Heart right ventricle (tissue), 16 donors: ENCODE results near the gene C2CD4C. TPM values are rescaled to one million over a fixed set of nuclear protein-coding genes. Genes with fewer than 3 reads are reported as not detected.
"Not testable (repeated sequence)": the region's sequence is repeated elsewhere in the genome, so short reads cannot be mapped to it uniquely, and the experiment has no call there.

Source experiments
- ATAC-seq, 8 donors: fragments of 200-7000 bp; cut with Tn5 transposase; one replicate each; pipeline ENCODE4 v1.9.1; 2020; ENCODE audit warnings: mild to moderate bottlenecking in 8 of 8, moderate library complexity in 8 of 8, moderate number of reproducible peaks in 1 of 8
- DNase-seq, 2 donors: peaks; one replicate each; pipeline ENCODE4 v3.0.0-alpha.2; 2020
- H3K27ac ChIP-seq, 10 donors: fragments of 200-600 bp; sonication (generic) in 2 of 10; one replicate each; pipeline versions ENCODE4 v1.5.0 to v1.8.0; 2020 to 2022; ENCODE audit warnings: mild to moderate bottlenecking in 3 of 10
- H3K27me3 ChIP-seq, 7 donors: fragments of 200-600 bp; one replicate each; pipeline ENCODE4 v1.8.0; 2021 to 2022; ENCODE audit warnings: mild to moderate bottlenecking in 2 of 7
- H3K36me3 ChIP-seq, 9 donors: fragments of 200-600 bp; sonication (generic) in 1 of 9; one replicate each; pipeline versions ENCODE4 v1.5.0 to v1.8.0; 2020 to 2022; ENCODE audit warnings: mild to moderate bottlenecking in 2 of 9
- H3K4me1 ChIP-seq, 9 donors: fragments of 200-600 bp; sonication (generic) in 1 of 9; one replicate each; pipeline versions ENCODE4 v1.5.0 to v1.8.0; 2020 to 2022; ENCODE audit warnings: mild to moderate bottlenecking in 4 of 9
- H3K4me3 ChIP-seq, 10 donors: fragments of 200-600 bp; sonication (generic) in 2 of 10; one replicate each; pipeline versions ENCODE4 v1.5.0 to v1.8.0; 2020 to 2022; ENCODE audit warnings: mild to moderate bottlenecking in 7 of 10, moderate library complexity in 2 of 10
- H3K9me3 ChIP-seq, 11 donors: fragments of 200-600 bp in 10 of 11; sonication (generic) in 2 of 11; one replicate each; pipeline versions ENCODE4 v1.5.0 to v1.8.0; 2013 to 2022; ENCODE audit warnings: mild to moderate bottlenecking in 2 of 11, control low read depth in 1 of 11, moderate library complexity in 1 of 11
- WGBS, 2 donors: extraction: QIAGEN DNeasy Blood & Tissue Kit; methylation state at CpG; one replicate each; pipeline ENCODE4 v1.1.7; 2013; ENCODE audit warnings: inconsistent platforms in 1 of 2; 5-methylcytosine and 5-hydroxymethylcytosine counted together
- intact Hi-C, 10 donors: fragments of 100-400 bp; cut with DNase I; formaldehyde crosslinking; loops; one replicate each; pipeline versions ENCODE4 v1.11.1 to v1.14.2; 2022
- polyA plus RNA-seq, 2 donors: library from polyadenylated mRNA; stranded (reverse); fragments of 200-250 nt; gene quantifications; one replicate each; pipeline ENCODE4 v1.2.3, GENCODE V29; 2013
- total RNA-seq, 10 donors: library from RNA; stranded (reverse); fragmentation: NEBNext Ultra II Directional in 3 of 10; extraction: Animal tissue kit (Norgen Biotek cat#: 25700) in 3 of 10; gene quantifications; one replicate each; pipeline versions ENCODE4 v1.2.1 to v1.2.4, GENCODE V29; 2021 to 2023
- TF ChIP-seq, protein P1 (sequence below), 9 donors: fragments of 200-600 bp; sonication (generic) in 2 of 9; IDR thresholded peaks; one replicate each; pipeline versions ENCODE4 v1.5.0 to v1.8.0; 2021 to 2022; ENCODE audit warnings: antibody characterized with exemption in 9 of 9, mild to moderate bottlenecking in 5 of 9, moderate library complexity in 1 of 9
- donor health status: Arrhythmogenic right ventricular cardiomyopathy.
- donor health status: ischemic (EF 13 %, LVEDD 7.1; RV severe dilation, severe dysfunction).
- donor health status: healthy with polysubstance abuse.
- donor health status: DM: no; HTN: yes; CAD: no.
- donor health status: DM: no; HTN: no; CAD: no.
- donor health status: ischemic (EF 25% LVEDD 6.9; RV normal size, moderate dysfunction).
- donor health status: ischemic (EF 25% LVEDD 5.7; RV mildly dilated, moderate dysfunction).
- donor health status: healthy.
- donor health status: DM: yes; HTN: yes; CAD: no.
- donor health status: Ischemic cardiomyopathy.
- donor health status: ischemic (EF 35%, LVEDD 5.7; RV mildly dilated, moderate dysfunction).
- donor health status: nonischemic (EF 11% LVEDD 7.7; RV severe dilation, severe dysfunction).
- donor health status: DM: yes; HTN: yes; CAD: no.
- donor health status: PGD.
- donor health status: ischemic (EF 29% LVEDD 5.4; RV normal size, mild dysfunction).
- donor health status: nonischemic (EF 23%, LVEDD 6.1; RV moderate dilation, normal function).

The C2CD4C gene
- total and polyA plus RNA-seq, 12 donors = 0.26 to 2.2 (median 0.79) TPM

DNA sequence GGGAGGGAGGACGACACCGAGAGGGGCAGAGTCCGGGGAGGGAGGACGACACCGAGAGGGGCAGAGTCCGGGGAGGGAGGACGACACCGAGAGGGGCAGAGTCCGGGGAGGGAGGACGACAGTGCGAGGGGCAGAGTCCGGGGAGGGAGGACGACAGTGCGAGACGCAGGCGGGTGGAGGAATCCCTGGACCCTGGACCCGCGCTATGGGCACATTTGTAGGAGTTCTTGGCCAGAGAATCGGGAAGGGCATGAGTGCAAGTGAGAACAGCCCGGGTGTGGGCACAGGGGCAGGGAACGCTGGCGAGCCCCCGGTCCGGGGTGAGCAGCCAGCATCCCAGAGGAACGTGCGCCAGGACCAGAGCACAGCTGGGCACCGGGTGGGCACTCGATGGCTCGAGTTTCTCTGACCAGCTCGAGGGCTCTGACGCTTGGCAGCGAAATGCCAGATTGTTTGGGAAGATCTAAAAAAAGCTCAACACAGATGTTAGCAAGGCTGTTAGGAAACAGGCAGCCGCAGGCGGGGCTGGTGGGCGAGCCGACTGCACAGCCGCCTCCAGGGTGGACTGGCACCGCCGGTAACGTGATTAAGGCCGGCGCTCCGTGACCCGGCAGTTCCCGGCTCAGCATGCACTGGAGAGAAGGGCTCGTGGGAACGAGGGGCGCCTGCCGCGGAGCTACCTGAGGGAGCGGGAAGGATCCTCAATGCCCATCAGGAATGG lies 17.9 kb upstream of the C2CD4C start:
- Histone ChIP-seq H3K9me3 (no peaks in the 10 kb centered on the region), H3K27ac (no peak overlapping the region), H3K27me3 (no peaks in the 10 kb centered on the region), H3K4me1 (peaks cover 0 to 8% (median 0%) of the 10 kb centered on the region in 9 donors), H3K36me3 (peaks cover 0 to 45% (median 0%) of the 10 kb centered on the region in 9 donors), H3K4me3 (no peak overlapping the region)
- ATAC-seq (peak in 4 of 8 donors; percentile 21 to 64 (median 47)), DNase-seq (no peak)
- TF ChIP-seq, protein P1, sequence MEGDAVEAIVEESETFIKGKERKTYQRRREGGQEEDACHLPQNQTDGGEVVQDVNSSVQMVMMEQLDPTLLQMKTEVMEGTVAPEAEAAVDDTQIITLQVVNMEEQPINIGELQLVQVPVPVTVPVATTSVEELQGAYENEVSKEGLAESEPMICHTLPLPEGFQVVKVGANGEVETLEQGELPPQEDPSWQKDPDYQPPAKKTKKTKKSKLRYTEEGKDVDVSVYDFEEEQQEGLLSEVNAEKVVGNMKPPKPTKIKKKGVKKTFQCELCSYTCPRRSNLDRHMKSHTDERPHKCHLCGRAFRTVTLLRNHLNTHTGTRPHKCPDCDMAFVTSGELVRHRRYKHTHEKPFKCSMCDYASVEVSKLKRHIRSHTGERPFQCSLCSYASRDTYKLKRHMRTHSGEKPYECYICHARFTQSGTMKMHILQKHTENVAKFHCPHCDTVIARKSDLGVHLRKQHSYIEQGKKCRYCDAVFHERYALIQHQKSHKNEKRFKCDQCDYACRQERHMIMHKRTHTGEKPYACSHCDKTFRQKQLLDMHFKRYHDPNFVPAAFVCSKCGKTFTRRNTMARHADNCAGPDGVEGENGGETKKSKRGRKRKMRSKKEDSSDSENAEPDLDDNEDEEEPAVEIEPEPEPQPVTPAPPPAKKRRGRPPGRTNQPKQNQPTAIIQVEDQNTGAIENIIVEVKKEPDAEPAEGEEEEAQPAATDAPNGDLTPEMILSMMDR (IDR thresholded peaks at IDR 0.05) = no peak
- intact Hi-C loops = no loop called here
- WGBS, 2 donors = 69 to 78% methylated on average over 46 of the region's 51 CpGs

DNA sequence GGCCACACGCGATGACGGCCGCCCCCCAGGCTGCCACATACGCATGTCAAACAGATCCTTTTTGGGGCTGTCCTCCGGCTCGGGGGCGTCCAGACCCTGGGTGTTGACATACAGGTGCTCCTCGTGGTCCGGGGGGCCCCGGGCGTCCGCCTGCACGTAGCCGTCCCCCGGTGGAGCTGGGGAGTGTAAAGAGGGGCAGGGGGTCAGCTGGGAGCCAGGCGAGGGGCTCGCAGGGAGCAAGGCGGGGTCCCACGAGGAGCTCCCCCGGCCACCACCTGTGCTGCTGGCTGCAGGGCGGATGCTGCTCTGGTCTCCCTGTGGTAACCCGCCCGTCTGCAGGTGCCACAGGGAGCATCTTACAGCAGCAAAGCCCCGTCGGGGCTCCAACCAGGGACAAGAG lies 16.1 kb upstream of the C2CD4C start:
- Histone ChIP-seq H3K9me3 (no peaks in the 10 kb centered on the region), H3K27ac (no peak overlapping the region), H3K36me3 (peaks cover 0 to 51% (median 0%) of the 10 kb centered on the region in 9 donors), H3K4me3 (no peak overlapping the region), H3K4me1 (peaks cover 0 to 11% (median 3%) of the 10 kb centered on the region in 9 donors), H3K27me3 (no peaks in the 10 kb centered on the region)
- peak in 1 of 8 donors; percentile 22 for ATAC-seq
- WGBS, 2 donors = 95 to 96% methylated on average over 26 of the region's 26 CpGs
- no peak for DNase-seq
- TF ChIP-seq, protein P1 (IDR thresholded peaks at IDR 0.05) = no peak
- intact Hi-C loops = no loop called here

DNA sequence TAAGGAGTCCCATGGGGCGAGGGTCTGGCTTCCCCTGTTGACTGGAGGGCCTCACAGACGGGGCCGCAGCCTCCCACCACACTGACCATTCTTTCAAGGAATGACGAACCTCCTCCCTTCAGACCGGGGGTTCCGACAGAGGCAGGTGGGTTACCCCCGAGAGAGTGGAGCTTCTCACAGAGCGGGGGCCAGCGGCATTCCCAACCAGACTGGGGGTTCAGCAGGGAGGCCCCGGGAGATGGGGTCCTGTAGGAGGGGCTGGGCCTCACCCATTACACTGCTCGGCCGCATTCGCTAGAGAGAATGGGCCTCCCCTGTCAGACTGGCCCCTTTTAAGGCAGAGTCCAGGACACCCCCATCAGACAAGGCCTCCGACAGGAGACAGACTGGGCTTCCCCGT lies 15.6 kb upstream of the C2CD4C start:
- H3K4me3 ChIP-seq = no peak overlapping the region
- DNase-seq = no peak
- peaks cover 0 to 16% (median 7%) of the 10 kb centered on the region in 9 donors for H3K4me1 ChIP-seq
- H3K27me3 ChIP-seq = no peaks in the 10 kb centered on the region
- WGBS, 2 donors = 95 to 96% methylated on average over 15 of the region's 15 CpGs
- intact Hi-C loops = no loop called here
- no peak for ATAC-seq
- H3K27ac ChIP-seq = no peak overlapping the region
- no peaks in the 10 kb centered on the region for H3K9me3 ChIP-seq
- TF ChIP-seq, protein P1 (IDR thresholded peaks at IDR 0.05) = no peak
- peaks cover 0 to 56% (median 0%) of the 10 kb centered on the region in 9 donors for H3K36me3 ChIP-seq

DNA sequence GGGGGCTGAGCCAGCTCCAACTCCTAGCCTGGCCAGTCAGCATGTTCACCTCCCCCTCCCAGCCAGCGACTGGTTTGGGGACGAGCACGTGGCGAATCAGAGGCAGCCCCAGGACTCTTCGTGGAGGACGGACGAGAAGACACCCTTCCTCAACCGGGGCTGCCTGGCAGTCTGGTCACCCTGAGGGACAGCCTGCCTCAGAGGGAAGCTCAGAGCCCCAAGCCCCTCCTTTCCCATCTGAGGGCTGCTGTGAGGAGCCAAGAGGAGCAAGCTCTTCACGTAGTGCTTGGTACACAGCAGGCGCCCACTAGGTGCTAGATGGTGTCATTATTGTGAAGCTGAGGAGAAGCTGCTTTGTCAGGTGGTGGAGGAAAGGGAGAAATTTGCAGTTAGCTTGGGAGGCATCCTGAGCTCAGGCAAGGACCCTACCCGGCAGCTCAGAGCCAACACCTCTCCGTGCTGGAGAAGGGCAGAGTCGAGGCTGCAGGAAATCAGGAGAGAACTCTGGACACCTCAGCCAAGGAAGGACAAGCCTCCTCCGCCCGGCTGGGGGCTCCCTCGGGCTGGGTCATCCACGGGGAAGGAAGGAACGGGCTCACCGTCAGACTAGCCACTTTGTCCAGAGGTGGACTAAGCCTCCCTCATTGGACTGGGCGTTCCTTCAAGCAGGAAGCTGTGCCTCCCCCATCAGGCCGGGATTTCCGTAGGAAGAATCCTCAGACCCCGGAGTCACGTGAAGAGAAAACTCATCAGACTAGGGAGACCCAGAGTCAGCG lies 14.9 kb upstream of the C2CD4C start:
- H3K27ac ChIP-seq = no peak overlapping the region
- intact Hi-C loops = no loop called here
- H3K27me3 ChIP-seq = no peaks in the 10 kb centered on the region
- no peaks in the 10 kb centered on the region for H3K9me3 ChIP-seq
- H3K4me3 ChIP-seq = no peak overlapping the region
- peaks cover 0 to 22% (median 7%) of the 10 kb centered on the region in 9 donors for H3K4me1 ChIP-seq
- DNase-seq = no peak
- peaks cover 0 to 60% (median 0%) of the 10 kb centered on the region in 9 donors for H3K36me3 ChIP-seq
- TF ChIP-seq, protein P1 (IDR thresholded peaks at IDR 0.05) = no peak
- WGBS, 2 donors = 84 to 86% methylated on average over 25 of the region's 25 CpGs
- ATAC-seq = no peak

DNA sequence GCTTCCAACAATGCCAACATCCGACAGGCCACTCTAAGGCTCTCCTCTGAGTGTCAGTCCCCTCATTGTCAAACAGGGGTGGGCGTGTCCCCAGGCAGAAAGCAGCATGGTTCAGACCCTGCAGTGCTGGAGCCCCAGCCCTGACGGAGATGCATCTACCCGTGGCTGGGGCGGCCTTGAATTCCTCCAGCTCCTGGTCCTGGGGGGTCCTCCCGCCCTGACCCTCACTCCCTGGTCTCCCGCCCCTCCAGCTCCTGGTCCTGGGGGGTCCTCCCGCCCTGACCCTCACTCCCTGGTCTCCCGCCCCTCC lies 13.9 kb upstream of the C2CD4C start:
- DNase-seq, intact Hi-C loops, ATAC-seq, H3K27ac ChIP-seq, H3K4me3 ChIP-seq, H3K27me3 ChIP-seq, H3K9me3 ChIP-seq: not testable (repeated sequence)
- Histone ChIP-seq H3K4me1 (peaks cover 0 to 22% (median 7%) of the 10 kb centered on the region in 9 donors), H3K36me3 (peaks cover 0 to 59% (median 0%) of the 10 kb centered on the region in 9 donors)
- WGBS, 2 donors = 82 to 87% methylated on average over 7 of the region's 9 CpGs
